HG02885 (cell line): ENCODE data around the gene ITM2C.
A peak's percentile ranks its signal among the peaks of the same experiment; 100 is the strongest.

ENCODE experiments used
- ATAC-seq: cut with Tn5 transposase; IDR thresholded peaks from one replicate; pipeline ENCODE4 v1.9.1; 2021; ENCODE audit warnings: mild to moderate bottlenecking; ENCODE audit not compliant: unreplicated experiment, poor library complexity

ITM2C gene, protein sequence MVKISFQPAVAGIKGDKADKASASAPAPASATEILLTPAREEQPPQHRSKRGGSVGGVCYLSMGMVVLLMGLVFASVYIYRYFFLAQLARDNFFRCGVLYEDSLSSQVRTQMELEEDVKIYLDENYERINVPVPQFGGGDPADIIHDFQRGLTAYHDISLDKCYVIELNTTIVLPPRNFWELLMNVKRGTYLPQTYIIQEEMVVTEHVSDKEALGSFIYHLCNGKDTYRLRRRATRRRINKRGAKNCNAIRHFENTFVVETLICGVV

DNA sequence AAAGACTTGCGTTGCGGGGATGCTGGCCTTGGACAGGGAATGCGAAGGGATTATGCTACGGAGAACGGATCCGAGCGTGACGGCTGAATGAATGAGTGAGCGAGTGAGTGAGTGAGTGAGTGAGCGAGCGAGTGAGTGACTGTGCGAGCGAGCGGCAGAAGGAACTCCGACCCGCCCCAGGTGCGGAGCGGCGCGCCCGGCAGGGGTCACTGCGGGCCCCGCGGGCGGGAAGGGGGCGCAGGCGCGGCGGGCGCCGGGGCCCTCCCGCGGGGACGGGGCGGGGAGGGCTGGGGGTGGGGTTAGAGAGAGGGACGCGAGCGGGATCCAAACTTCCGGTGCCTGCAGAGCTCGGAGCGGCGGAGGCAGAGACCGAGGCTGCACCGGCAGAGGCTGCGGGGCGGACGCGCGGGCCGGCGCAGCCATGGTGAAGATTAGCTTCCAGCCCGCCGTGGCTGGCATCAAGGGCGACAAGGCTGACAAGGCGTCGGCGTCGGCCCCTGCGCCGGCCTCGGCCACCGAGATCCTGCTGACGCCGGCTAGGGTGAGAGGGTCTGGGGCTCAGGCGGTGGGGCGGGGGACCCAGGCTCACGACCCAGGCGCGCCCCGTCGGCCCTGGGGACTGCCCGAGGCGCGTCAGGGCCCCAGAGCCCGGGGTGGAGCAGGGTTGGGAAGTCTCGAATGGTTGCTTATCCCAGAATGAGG lies at the start of gene ITM2C:
ITM2C (plus strand) TSS at position 338 of the 702 bp plus-strand sequence; CDS start at position 422, 84 bp downstream.
- peak; percentile 78 for ATAC-seq

DNA sequence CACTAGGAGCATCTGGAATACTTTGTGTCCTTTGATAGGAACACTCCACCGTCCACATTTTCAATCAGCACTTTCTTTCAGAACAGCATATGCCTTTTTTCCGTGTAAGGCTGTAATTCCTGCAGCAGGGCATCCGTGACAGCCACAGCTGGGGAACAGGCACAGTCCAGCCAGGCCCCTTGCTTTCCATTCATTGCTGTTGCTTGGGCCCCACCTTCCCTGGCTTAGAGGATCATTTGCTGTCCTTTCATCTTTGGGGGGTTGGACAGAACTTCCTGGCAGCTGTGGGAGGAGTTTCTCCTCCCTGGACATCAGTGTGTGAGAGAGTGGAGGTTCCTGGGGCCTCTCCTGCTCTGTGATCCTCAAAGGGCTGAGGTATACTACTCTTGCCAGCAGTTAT lies 49.7 kb upstream of the ITM2C start:
- no peak for ATAC-seq

DNA sequence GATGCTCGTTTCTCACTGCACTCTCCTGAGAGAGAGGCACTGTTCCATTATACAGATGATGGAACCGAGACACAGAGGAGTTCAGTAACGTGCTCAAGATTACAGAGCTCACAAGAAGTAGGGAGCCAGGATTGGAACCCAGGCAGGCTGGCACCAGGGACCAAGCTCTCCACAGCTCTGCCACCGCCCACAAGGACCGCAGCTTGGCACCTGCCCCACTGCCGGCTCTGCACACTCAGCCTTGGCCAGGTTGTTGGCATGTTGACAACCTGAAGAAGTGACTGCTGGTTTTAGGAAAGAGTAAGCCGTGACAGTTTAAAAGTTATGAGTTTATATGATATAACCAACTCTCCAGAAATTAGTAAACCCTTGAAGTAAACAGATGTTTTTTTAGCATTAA lies 48.0 kb upstream of the ITM2C start:
- ATAC-seq, result no peak

DNA sequence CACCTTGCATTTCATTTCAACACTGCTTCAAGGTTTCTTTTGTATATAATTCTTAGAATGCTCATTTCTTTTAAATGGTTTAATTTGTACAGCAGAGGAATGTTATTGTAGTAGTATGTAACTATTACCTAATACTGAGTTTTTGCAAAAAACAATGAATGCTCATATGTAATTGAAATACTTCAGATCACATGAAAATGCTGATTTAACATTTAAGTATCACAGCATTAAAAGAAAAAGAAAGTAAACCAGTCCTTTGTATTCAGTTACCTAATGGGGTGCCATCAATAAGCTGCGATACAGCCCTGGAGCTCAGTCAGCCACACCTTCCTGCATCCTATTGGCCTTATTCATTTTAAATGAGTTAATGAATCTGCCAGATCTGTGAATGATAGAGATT lies 45.3 kb upstream of the ITM2C start:
- ATAC-seq, result no peak

DNA sequence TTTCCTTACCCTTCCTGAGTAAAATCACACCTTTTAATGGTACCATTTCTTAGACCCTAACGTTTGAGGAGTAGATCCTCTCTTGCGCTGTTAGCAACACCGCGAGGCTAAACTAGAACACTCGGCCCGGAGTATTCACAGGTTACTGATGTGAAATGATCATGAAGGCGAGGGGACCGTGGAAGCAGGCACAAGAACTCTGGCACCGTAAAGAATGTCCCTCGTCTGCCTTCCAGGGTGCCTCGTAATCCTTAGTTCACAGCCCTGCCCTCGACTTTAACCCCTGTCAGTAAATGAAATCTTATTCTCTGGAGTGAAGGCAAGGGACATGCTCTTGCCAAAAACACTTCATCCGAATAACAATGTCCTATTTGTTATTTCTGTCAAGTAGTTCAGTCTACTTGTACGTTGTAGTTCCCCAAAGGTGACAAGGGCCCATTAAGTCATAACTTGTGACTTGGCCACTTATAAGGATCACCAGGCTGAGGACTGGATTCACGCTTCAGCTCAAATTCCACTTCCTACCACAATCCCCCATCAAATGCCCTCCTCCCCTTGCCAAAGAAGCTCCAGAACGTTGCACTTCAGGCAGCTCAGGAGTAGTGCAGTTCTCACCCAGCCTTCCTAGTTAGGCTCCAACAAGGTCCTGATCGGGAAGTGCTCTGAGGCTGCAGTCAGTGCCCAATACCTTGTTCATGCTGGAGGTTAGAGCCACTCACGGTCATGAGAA lies 43.3 kb upstream of the ITM2C start:
- ATAC-seq, result no peak

DNA sequence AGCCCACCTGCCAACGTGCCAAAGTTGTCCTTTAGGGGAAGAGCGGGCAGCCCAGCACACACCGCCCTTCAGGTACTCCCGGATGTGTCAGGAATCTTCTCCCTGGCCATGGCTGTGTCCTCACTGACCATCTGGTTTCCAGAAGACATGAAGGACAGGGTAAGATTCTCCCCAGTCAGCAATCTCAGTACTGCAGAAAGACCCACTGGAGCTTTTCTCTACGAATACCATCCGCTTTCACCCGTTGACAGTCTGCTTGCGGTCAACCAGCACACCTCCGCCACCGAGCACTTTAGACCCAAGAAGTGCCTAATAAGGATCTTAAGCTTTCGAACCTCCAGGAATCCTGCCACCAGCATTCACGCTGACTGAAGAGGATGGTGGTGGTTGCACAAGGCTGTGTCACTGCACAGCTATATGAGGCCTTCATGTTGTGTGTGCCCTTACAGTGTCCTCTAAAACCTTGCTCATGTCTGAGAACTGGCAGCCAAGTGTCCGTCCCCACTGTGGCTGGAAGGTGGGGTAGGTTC lies 42.7 kb upstream of the ITM2C start:
- no peak for ATAC-seq

DNA sequence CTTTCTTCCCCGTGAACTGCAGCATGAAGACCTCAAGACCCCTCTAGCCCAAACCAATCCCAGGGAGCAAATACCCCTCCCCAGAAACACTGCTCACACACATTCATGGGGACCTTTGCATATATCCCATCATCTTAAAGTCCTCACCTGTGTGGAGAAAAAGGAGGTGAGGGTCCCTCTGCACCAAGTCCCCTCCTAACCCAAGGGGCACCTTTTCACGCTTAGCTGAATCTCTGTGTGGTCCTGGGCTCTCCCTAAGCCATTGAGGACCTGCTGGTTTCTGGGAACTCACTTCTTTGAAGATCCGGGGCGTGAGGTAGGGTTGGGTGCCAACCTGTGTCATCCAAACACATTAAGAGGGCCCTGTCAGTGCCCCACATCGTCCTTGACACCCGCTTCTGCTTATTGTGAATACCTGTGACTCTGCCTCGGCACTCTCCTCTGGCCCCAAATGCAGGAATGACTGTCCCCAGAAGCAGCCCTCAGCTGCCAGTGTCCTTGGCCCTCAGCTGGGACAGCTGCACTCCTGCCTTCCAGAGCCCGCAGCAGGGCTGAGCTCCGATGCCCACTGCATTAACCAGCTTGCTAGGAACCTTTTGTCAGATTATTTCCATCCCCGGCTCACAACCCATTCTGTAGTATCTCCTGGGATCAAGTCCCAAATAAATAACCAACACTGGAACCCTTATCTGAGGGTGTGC lies 41.3 kb upstream of the ITM2C start:
- no peak for ATAC-seq

DNA sequence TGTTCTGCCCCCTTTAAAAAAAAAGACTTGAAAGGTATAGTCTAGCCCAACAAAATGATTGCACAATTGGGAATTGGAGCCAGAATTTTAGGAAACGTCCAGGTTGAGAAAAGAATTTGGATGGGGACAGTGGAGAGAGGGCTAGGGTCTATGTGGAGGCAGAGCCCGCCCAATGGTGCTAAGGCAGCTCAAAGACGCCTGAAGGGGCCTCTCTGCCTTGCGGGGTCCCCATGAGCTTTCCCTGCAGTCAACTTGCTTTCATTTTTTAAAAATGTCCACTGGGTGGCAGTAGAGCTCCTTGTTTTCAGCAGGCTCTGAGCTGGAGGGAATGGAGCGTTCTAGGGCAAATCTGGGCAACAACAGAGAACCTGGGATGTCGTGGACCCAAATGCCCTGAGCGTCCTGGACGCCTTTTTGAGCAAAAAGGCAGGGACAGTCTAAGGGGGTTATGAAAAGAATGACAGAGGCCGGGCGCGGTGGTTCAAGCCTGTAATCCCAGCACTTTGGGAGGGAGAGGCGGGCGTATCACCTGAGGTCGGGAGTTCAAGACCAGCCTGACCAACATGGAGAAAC lies 40.2 kb upstream of the ITM2C start:
- ATAC-seq, result peak; percentile 67

DNA sequence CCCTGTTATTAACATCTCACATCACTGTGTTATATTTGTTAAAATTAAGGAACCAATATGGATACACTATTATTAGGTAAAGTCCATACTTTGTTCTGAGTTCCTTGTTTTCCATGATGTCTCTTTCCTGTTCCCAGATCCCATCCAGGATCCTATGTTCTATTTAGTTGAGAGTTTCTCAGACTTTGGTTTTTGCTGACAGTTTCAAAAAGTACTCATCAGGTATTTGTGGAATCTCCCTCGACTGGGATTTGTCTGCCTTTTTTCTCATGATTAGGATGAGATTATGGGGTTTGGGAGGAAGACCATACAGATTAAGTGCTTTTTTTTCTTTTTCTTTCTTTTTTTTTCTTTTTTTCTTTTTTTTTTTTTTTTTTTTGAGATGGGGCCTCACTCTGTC lies 39.4 kb upstream of the ITM2C start:
- no peak for ATAC-seq

DNA sequence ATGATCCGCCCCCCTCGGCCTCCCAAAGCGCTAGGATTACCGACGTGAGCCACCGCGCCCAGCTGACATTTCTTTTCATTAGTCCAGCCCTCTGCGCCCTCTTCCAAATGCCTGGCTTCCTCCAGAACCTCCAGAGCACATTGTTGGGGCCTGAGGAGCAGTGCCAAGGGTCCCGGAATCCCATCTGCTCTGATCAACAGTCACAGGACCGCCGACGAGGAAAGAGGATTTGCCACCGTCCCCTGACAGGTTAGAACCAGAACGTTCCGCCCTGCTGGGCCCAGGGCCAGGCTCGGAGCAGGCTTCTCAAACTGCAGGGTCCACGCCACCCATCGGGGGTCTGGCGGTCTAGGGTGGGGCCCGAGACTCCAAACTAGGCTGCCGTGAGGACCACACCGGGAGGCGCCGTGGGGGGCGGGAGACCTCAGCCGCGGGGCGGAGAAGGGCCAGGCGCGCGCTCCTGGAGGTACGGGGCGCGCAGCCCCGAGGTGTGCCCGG lies 36.9 kb upstream of the ITM2C start:
- ATAC-seq, result peak; percentile 25

DNA sequence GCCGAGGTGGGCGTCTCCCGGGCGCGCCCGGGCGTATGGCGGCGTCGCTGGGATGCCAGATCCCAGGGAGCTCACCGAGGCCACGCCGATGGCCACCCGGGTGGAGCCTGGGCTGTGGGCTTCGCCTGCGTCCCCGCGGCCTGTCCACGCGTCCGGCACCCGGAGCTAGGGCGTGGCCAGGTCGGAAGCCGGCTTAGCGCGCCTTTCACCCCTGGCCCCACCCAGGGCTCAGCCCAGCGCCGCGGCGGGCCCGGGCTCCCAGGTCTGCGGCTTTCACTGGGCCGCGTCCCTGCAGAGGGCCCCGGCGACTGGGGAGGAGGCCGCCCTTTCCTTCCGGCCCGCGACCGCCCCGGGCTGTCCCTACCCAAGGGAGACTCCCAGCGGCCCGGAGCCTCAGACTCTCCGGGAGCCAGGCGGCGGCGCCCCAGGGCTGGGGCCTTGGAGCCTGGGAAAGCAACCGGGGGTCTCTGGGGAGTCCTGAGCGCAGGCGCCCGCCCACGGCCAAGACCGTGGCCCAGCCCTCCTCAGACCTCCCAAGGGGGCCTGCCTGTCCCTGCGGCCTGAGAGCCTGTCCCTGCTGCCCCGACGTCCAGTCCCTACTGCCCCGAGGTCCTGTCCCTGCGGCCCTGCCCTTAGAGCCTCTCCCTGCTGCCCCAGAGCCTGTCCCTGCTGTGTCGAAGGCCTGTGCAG lies 36.3 kb upstream of the ITM2C start:
- peak; percentile 59 for ATAC-seq

DNA sequence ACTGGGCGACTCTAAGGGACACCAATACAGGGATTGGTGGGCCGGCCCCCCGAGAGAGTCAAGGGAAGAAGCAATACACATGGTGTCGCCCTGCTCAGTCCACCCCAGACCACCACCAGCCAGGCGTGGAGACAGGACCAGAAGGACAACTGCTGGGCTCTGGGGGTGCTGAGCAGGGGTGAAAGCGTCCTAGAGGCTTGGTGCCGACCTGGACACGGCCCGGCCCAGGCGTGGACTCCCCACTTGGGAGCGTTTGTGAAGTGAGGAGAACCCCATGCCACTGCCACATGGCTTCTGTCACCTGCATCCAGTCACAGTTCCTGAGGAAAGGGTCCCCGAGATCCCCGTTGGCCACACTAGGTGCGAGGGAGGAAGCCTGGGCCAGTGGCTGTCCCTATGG lies 35.4 kb upstream of the ITM2C start:
- ATAC-seq, result no peak

DNA sequence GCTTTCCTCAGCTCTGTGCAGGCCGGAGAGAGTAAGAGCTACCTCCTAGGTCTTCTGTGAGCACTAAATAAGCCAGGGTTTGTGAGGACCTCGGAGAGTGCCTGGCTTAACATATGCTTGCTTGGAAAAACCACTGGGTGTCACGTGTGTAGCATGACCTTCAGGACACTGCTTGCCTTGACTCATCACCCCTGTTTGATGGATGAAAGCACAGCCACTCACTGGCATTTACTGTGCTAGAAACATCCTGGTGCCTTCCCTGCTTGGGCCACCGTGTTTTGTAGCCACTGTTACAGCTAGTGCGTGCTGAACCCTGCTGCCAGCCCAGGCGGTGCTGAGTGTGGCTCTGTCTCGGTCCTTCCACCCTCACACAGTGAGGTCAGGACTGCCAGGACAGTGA lies 34.8 kb upstream of the ITM2C start:
- ATAC-seq, result no peak

DNA sequence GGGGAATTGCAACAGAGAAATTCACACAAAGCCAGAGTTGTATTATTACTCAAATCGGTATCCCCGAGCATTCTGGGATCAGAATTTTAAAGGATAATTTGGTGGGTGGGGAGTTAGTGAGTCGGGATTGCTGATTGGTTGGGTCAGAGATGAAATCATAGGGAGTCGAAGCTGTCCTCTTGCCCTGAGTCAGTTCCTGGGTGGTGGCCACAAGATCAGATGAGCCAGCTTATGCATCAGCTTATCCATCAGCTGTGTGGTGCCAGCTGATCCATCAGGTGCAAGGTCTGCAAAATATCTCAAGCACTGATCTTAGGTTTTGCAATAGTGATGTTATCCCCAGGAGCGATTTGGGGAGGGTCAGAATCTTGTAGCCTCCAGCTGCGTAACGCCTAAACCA lies 34.3 kb upstream of the ITM2C start:
- no peak for ATAC-seq

DNA sequence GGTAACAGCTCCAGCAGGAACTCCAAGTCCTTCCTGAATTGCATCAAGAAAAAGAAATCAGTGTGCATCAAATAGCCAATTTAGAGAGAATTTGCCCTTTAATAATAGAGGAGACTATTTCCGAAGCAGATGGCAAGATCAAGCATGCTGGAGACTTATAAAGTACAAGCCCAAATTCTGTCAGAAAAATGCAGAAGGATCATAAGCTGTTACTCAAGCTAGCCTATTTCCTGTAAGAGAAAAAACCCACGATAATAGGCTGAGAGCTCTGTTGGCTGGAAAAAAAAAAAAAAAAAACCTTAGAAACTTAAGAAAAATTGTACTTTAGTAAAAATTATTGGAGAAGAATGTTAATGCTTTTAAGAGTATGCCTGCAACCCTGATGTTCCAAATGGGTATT lies 24.4 kb upstream of the ITM2C start:
- no peak for ATAC-seq

DNA sequence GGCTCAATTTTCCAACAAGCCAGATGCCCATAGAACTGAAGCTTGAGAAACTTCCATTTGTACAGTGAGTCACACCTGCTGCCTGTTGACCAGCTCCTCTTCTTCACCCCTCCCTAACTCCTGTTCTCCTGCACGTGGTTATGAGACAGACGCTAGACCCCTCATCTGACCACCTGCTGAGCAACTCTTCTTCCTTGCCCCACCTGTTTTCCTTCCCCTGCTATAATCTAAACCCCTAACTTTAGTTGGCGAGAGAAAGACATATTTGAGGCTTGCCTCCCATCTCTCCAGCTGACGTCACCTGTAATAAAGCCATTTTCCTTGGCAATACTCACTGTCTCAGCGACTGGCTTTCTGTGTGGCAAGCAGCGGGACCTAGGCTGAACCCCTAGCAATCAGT lies 22.3 kb upstream of the ITM2C start:
- ATAC-seq, result no peak

DNA sequence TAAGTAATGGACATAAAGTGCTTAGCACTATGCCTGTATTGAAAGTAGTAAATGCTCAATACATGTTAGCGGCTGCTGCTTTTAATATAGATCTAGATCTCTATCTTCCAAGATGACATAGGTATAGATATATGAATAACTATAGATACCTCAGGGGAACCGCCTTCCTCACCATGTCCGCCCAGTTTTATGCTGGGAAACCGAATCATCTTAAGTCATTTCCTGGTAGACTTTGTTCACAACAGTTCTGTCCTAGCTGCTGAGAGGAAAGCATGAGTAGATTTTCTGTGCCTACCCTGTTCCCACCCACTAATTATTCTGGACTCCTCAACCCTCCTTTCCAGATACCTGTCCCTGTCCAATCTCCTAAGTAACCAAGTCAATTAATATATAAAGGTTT lies 21.6 kb upstream of the ITM2C start:
- no peak for ATAC-seq

DNA sequence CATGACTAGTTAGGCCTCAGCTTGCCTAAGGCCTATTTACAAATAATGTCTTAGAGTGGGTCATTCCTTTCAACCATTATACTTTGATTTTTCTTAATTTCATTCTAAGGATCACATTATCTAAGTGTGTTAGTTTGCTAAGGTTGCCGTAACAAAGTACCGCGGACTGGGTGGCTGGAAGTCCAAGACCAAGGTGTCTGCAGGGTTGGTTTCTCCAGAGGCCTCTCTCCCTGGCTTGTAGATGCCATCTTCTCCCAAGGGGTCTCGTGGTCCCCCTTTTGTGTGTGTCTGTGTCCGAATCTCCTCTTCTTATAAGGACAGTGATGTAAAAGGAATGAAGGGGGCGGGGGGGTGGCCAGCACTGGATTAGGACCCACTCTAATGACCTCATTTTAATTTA lies 18.4 kb upstream of the ITM2C start:
- no peak for ATAC-seq

DNA sequence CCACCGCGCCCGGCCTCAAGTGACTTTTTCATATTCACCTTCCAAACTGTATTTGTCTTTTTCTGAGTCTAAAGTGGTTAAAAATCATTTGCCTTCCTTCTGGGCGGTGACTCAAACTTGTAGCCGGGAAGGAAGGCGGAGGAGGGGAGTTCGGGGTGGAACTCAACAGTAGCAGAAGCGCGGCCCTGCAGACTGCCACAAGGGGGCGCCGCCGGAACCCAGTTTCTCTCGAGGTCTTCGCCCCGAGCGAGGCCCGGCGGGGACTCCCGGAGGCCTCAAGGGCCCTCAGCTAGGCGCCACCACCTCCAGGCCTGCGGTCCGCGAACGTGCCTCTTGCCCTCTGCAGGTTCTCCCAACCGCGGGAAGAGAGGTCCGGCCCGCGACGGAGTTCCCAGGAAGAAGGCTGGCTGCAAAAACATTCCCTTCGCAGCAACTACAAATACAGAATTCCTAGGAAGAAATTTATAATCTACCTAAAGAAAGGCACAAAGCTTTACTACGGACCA lies 16.8 kb upstream of the ITM2C start:
- peak; percentile 94 for ATAC-seq
